OCI-LY3 (cell line): ENCODE data around the gene SLC66A2.

ENCODE experiments used
- H2AFZ ChIP-seq: fragments of 200-600, 300-600 bp; shearing (Covaris generic); 2 replicates; pipeline ENCODE4 v1.6.0; 2014; ENCODE audit warnings: antibody characterized with exemption, low read depth, low read length
- H3K27ac ChIP-seq: fragments of 200-600, 300-600 bp; sonication (generic); 2 replicates; pipeline ENCODE4 v1.5.1; 2014; ENCODE audit warnings: mild to moderate bottlenecking, low read length, moderate library complexity, mixed read lengths
- H3K27me3 ChIP-seq: fragments of 200-600, 300-600 bp; sonication (generic); 2 replicates; pipeline ENCODE4 v1.6.1; 2014; ENCODE audit warnings: low read depth, low read length, mixed read lengths
- H3K36me3 ChIP-seq: fragments of 200-600, 300-600 bp; sonication (generic); replicated peaks from 2 replicates; pipeline ENCODE3; 2014; ENCODE audit warnings: low read depth, low read length, mixed read lengths
- H3K4me1 ChIP-seq: fragments of 300-600, 200-600 bp; sonication (generic); 2 replicates; pipeline ENCODE4 v1.6.1; 2014; ENCODE audit warnings: low read length, mixed read lengths
- H3K4me2 ChIP-seq: fragments of 200-600, 300-600 bp; sonication (generic); 2 replicates; pipeline ENCODE4 v1.6.1; 2014; ENCODE audit warnings: low read length, mixed read lengths
- H3K4me3 ChIP-seq: fragments of 300-600, 200-600 bp; sonication (generic); 2 replicates; pipeline ENCODE4 v1.5.1; 2014; ENCODE audit warnings: antibody characterized with exemption, mild to moderate bottlenecking, low read length, moderate library complexity
- H3K79me2 ChIP-seq: fragments of 300-600, 200-600 bp; shearing (Covaris generic); 2 replicates; pipeline ENCODE4 v1.6.1; 2014; ENCODE audit warnings: mild to moderate bottlenecking, low read length, mixed read lengths
- H3K9ac ChIP-seq: fragments of 300-600, 200-600 bp; shearing (Covaris generic); 2 replicates; pipeline ENCODE4 v1.6.0; 2014; ENCODE audit warnings: mild to moderate bottlenecking, low read length, moderate library complexity
- H3K9me3 ChIP-seq: fragments of 200-600, 300-600 bp; shearing (Covaris generic); 2 replicates; pipeline ENCODE4 v1.6.1; 2014; ENCODE audit warnings: low read length, mixed read lengths; ENCODE audit not compliant: insufficient read depth
- H4K20me1 ChIP-seq: fragments of 200-600, 300-600 bp; sonication (generic); 2 replicates; pipeline ENCODE4 v1.6.1; 2016; ENCODE audit warnings: low read length, mixed read lengths; ENCODE audit not compliant: insufficient read depth
- CTCF ChIP-seq: fragments of 200-600, 300-600 bp; sonication (generic); IDR thresholded peaks from 2 replicates; pipeline ENCODE4 v1.5.1; 2014; ENCODE audit warnings: antibody characterized with exemption, low read length, low read depth
- EZH2phosphoT487 ChIP-seq: fragments of 200-600 bp; shearing (Covaris generic); IDR thresholded peaks from 2 replicates; pipeline ENCODE4 v1.6.1; 2018; ENCODE audit warnings: antibody characterized with exemption, mixed run types, low read depth

SLC66A2 gene

GRCh38 chr18:79903071-79903635, 48.3 kb downstream of the SLC66A2 start:
- Histone ChIP-seq H3K4me1 (no peaks in the 10 kb centered on the region), H3K4me2 (no peak overlapping the region), H3K4me3 (no peak overlapping the region), H3K27me3 (no peaks in the 10 kb centered on the region), H3K27ac (no peak overlapping the region), H3K9me3 (peaks cover 22% of the 10 kb centered on the region), H3K36me3 (peaks cover 87% of the 10 kb centered on the region), H3K9ac (no peak overlapping the region), H2AFZ (no peak overlapping the region), H4K20me1 (no peaks in the 10 kb centered on the region), H3K79me2 (no peaks in the 10 kb centered on the region)
- TF ChIP-seq EZH2phosphoT487 (no peak), CTCF (no peak)

GRCh38 chr18:79902640-79903039, 48.8 kb downstream of the SLC66A2 start:
- Histone ChIP-seq H4K20me1 (no peaks in the 10 kb centered on the region), H3K36me3 (peaks cover 89% of the 10 kb centered on the region), H3K4me3 (no peak overlapping the region), H3K9me3 (peaks cover 27% of the 10 kb centered on the region), H3K4me2 (no peak overlapping the region), H3K4me1 (no peaks in the 10 kb centered on the region), H3K79me2 (no peaks in the 10 kb centered on the region), H3K27ac (no peak overlapping the region), H3K27me3 (no peaks in the 10 kb centered on the region), H2AFZ (no peak overlapping the region), H3K9ac (no peak overlapping the region)
- no peak for TF ChIP-seq EZH2phosphoT487
- TF ChIP-seq CTCF = no peak

- H3K36me3 ChIP-seq = peaks cover 88% of the 10 kb centered on the region
- H3K4me3 ChIP-seq = no peak overlapping the region
- no peak overlapping the region for H3K27ac ChIP-seq
- peaks cover 33% of the 10 kb centered on the region for H3K9me3 ChIP-seq
- no peaks in the 10 kb centered on the region for H3K4me1 ChIP-seq
- H3K79me2 ChIP-seq = no peaks in the 10 kb centered on the region
- no peaks in the 10 kb centered on the region for H3K27me3 ChIP-seq
- H3K9ac ChIP-seq = no peak overlapping the region
- H3K4me2 ChIP-seq = no peak overlapping the region
- H2AFZ ChIP-seq = no peak overlapping the region
- H4K20me1 ChIP-seq = no peaks in the 10 kb centered on the region
- TF ChIP-seq CTCF (no peak), EZH2phosphoT487 (no peak)
These were observed 49.4 kb downstream of the SLC66A2 start for GRCh38 chr18:79902075-79902474.

- H3K4me3 ChIP-seq = no peak overlapping the region
- peaks cover 85% of the 10 kb centered on the region for H3K36me3 ChIP-seq
- no peaks in the 10 kb centered on the region for H4K20me1 ChIP-seq
- H3K27me3 ChIP-seq = no peaks in the 10 kb centered on the region
- H3K4me1 ChIP-seq = no peaks in the 10 kb centered on the region
- no peak for TF ChIP-seq EZH2phosphoT487
- TF ChIP-seq CTCF = no peak
- H3K79me2 ChIP-seq = no peaks in the 10 kb centered on the region
- no peak overlapping the region for H3K27ac ChIP-seq
- no peak overlapping the region for H3K4me2 ChIP-seq
- no peak overlapping the region for H2AFZ ChIP-seq
- no peak overlapping the region for H3K9ac ChIP-seq
- peaks cover 37% of the 10 kb centered on the region for H3K9me3 ChIP-seq
These were observed 49.8 kb downstream of the SLC66A2 start for GRCh38 chr18:79901665-79902064.
